NAMALWA (cell line): ENCODE data around the gene PSMB7.

ENCODE experiments used
- DNase-seq: peaks from one replicate; pipeline ENCODE4 v3.0.0-alpha.2; 2015; ENCODE audit warnings: low spot score

Gene PSMB7

DNA sequence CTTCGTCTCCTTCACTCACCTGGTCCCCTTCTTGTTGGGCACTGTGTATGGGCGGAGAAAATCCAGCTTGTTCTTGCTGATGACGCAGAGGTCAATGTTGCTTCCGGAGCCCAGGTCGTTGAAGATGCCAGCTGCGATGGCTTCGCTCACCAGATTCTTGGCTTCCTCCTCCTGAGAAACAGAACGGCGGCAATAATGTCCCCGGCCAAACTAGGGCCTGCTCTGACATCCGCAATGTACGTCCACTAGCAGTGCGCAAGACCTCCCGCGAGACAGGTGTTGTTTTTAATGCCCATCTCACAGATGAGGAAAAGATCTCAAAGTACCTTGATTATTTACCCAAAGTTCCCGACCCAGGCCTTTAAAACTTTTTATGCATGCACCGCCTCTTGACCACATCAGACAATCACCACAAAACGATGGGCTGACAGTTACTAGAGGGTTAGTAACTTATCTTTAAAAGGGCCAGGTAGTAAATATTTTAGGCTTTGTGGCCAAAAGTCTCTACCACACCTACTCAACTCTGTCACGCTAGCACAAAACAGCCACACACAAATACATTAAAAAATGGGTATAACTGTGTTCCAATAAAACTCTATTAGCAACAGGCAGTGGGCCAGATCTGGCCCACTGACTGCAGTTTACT is 58.4 kb downstream of the PSMB7 start:
- no peak for DNase-seq

DNA sequence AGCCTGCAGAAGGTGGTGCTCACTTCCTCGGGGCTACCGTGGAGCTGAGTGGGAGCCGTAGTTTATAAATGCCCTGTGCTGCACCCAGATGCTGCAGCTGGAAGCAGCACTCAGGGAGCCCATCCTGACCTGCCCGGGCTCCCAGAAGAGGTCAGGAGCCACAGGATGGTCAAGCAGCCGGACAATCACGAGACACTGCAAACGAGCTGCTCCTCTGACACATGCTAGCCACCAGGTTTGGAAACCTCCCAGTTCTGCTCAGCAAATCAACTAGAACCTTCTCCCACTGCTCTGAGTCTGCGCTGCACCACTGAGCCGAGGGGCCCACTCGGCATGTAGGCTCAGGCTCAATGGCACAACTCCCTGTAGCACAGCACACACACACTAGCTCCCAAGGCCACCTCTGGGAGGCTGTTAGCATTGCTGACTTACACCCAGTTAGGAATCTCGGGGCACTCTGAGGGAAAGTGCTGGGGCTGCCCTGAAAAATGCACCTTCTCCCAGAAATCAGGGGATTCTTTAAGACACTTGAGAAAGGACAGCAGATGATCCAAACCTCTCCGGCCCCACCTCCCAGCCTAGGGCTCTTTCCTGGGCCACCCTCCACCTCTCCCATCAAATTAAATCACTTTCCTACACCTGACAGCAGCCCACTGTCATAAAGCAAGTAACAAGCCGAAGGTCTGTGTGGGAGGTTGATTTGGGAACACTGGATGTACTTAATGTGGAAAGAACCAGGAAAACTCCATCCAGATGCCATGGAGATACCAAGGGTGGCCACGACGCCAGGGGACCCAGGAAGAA is 59.1 kb downstream of the PSMB7 start:
- DNase-seq = no peak

DNA sequence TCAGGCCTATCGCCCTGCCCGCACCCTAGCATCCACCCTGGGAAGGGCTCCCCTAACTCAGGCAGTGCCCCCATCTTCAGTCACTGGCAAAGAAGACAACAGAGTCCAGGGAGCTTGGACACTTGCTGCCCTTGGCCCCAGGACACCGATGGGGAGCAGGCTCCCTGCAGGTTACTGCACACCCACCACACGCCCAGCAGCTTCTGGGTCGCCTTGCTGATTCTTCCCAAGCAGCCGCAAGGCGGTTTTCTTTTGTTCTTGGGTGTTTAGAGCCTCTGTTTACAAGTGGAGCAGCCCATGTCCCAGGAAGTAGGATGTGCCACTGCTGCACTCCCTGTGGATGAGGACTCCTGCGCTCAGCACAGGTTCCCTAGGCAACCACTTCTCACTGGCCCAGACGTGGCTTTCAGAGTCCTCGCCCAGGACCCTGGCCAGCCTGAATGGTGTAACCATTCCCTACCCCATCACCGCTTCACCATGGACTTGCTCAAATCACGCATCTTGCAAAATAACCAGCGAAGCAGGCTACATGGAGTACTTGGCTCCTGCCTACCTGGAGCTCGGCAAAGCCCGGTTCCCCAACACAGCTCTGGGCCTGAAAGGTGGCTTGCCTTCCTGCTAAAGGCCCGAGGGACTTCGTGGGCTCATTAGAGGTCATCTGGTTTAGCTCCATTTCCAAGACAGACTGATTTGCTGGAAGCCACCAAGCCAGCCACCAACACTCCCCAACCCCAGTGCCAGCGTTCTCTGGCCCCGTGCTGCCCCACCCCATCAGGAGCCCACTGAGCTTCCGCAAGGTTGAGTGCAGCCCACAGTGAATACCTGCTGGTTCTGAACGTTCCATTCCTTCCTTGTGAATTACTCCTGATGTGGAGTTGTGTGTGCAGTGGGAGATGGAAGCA is 60.0 kb downstream of the PSMB7 start:
- no peak for DNase-seq

DNA sequence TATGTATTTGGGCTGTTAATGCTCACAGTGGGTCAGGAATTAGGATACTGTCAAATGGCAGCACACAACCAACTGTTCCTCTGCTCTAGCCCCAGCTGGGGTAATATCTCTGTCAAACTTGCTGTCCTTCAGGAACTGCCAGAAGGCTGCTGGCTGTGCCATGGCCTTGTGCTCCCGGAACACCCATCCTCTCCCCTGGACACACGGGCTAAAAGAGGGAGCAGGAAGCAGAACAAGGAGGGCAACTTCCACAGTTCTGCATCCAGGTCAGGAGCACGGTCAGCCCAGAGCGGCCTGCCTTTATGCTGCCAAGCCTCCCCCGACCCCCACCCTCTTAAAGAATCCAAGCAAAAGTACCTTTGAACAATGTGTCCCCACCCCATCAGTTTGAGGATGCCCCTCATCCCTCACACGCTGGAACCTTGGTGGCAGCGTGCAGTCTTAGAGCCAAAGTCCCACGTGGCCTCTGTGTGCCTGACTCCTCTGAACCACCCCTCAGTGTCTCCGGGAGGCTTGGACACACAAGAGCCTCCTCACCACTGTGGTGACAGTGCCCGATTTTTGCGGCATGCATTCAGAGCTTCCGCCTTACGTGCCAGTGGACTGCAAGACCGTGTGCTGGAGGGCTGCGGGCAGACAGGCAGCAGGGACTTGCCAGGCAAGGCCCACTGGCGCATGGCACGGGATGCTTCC is 60.8 kb downstream of the PSMB7 start:
- no peak for DNase-seq

DNA sequence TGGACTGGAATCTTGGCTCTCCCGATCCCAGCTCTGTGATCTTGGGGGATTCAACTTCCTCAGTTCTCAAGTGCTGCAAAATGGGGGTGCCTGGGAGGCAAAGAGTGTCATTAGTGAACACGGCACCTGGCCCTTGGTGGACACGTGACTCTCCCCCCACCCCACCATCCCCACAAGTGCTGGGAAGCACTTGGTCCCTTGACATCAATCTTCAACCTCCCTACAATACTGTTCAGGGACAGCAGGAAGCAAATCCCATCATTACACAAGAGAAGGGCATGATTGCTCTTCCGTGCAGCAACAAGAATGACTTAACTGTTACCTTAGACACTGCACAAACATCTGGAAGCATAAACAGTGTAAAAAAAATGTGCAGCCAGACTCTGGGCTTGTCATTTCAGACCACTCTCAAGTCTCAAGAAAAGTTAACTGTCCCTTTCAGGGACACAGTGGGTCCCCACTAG is 61.4 kb downstream of the PSMB7 start:
- no peak for DNase-seq

DNA sequence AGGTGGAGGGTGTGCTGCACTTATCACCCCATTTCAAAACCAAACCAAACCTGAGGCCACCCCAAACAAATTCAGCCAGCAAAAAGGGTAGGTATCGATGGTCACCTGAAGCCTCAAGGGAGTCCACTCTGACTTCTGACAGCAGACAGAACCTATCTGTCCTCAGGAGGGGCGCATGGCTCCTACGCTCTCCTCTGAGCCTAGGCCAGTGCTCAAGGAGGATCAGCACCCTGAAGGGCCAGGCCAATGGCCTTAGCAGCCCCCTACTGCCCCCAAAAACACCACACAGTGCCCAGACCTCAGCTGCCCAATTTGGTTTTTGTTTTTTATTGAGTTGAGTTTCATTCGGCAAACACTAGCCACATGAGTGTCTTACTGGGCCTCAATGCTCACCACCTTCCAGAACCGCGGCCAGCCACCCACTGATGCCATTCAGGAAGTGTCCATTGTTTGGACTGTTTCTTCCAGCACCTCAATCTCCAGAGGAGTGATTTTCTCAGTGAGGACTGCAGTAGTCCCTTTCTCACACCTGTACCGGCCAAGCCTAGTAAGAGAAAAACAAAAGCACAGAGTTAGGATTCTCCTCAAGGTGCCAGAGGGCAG is 62.0 kb downstream of the PSMB7 start:
- no peak for DNase-seq

DNA sequence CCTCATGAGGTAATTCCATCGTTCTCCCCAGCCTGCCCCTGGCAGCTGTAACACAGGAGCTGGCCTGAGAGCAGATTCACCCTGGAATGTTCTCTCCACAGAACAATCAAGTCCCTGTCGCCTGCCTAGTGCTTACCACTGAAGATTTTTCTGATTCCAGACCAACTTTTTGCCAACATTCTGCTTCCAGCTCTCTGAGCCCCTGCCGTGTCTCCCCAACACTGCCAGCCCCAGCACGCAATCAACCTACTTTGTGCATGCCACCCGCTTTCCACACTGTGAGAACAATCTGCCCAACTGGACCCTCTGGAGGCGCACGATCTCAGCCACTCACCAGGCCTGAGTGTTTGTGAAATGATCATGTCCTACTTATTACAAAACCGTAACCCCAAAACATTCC is 62.6 kb downstream of the PSMB7 start:
- DNase-seq = no peak

DNA sequence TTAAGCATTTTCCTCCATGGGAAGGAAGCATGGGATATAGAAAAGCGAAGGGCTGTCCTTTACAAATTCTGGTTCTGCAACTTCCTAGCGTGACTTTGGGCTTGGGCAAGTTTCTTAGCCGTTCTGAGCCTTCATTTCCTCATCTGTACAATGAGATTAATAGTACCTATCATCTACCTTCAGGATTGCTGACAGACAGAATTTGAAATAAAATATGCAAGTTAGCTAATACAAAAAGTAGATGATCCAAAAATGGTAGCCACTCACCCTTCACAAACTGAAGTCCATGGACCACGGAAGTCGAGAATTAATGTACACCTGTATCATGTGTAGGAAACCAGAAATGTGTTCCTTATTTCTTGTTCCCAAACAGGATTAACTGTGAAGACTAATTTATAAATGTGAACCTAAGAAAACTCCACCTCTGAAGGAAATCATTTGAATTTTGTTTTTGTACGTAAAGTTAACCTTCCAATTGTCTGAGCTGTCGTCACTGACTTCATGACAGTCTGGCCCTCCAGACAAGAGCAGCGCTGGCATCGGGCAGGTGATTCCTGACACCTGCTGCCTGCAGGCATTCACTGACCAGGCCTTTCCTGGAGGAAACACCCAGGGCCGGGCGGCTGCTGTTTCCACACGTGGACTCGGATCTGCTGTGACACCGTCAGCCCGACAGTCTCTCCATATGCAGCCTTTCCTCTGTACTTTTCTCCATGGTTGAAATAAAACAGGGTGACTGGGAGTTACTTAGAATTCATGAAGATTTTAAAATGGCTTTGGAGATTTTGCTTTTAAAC is 63.4 kb downstream of the PSMB7 start:
- DNase-seq = no peak

DNA sequence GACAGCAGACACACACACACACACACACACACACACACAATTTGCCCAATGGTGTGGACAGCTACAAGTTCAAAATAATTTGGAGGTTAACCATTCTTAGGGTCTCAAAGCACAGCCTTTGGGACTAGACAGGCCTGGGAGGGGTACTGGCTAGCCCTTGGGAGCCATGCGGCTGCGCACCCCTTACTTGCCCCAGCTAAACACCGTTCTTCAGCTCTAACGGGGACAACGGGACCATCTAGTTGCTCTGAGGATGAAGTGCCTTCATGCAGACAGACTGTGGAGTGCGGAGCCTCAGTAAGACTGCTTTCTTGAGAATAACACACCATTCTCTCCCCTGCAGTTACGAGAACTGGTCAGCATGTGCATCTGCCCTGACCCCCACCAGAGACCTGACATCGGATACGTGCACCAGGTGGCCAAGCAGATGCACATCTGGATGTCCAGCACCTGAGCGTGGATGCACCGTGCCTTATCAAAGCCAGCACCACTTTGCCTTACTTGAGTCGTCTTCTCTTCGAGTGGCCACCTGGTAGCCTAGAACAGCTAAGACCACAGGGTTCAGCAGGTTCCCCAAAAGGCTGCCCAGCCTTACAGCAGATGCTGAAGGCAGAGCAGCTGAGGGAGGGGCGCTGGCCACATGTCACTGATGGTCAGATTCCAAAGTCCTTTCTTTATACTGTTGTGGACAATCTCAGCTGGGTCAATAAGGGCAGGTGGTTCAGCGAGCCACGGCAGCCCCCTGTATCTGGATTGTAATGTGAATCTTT is 64.6 kb downstream of the PSMB7 start:
- DNase-seq = no peak

DNA sequence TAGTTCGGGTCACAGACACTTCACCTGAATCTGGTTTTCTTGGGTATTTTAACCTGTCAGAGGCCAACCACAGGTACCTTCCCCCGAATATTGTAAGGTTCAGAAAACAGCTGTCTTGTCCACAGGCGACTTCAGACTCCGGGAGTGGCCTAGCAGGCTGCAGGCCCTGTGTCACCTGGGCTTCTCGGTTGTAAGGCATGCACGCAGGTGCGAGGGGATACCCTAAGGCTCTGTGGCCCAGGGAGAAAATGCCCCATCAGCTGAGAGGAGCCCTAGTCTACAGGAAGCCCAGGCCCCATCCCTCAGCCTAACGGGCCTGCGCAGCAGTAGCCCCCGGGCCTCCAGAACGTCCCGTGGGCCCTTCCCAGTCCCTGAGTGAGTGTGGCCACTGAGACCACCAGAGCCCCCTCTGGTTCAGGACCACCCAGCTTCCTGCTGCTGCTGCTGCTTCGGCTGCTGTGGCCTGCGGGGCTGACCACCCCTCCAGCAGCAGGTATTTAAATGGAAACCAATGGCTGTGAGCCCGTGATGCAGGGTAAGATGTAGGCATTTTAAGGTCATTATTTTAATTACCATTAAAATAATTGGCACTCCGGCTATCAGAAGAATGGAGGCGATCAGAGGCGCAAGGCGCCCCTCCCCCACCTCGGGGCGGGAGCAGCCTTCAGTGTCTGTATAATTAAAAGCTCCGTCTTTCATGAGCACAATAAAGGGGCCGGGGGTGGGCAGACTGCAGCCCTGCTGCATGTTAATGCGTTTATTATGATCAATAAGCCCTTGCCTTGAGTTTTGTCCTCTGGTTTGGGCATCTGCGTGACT is 65.4 kb downstream of the PSMB7 start:
- no peak for DNase-seq

DNA sequence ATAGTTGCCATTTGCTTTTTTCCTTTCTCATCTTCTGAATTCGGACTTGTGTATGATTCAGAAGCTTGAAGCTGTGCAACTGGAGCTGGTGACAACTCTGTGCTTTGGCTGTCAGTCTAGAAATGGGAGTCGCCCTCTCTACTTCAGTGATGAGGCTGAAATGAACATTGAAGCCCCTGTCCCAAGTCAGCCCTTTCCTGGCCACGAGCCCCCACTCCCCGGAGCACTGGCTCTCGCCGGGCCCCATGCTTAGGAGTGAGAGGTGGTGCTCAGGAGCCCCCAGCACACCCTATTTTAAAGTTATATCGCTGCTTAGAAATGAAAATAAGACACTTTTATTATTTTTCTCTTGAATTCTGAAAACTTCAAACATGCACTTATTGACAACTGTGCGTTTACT is 66.0 kb downstream of the PSMB7 start:
- no peak for DNase-seq

DNA sequence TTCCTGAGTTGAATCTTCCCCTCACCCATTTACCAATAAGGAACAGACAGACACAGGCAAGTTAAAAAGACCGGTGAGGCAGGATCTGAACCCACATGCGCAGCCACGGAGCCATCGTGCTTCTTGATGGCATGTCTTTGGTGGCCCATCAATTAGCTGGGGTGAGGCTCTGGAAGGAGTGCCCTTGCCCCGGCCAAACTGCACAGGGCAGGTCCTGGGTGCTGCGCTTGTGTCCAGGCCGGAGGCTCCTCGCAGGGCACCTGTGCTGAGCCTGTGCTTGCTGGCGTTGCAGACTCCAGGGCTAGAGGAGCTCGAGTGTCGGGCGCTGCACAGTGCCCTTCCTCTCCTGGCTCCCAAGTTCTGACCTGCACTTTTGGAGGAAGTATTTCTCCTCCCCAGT is 66.4 kb downstream of the PSMB7 start:
- no peak for DNase-seq

DNA sequence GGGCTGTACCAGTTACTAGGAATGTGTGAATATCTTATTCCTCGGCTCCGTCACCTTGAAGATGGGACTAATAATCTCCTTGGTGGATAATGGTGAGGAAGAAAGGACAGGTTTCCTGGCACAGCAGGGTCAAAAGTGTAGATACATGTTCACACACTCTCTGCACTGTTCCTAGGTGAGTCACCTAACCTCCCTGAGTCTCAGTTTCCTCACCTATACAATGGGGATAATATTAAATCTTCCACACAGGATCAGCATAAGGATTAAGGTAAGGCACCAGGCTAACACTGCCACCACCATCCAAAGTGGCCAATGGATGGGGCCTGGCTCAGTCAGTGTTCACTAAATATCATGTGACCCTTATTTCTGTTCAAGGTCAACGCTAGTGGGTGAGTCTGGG is 66.9 kb downstream of the PSMB7 start:
- DNase-seq = no peak

DNA sequence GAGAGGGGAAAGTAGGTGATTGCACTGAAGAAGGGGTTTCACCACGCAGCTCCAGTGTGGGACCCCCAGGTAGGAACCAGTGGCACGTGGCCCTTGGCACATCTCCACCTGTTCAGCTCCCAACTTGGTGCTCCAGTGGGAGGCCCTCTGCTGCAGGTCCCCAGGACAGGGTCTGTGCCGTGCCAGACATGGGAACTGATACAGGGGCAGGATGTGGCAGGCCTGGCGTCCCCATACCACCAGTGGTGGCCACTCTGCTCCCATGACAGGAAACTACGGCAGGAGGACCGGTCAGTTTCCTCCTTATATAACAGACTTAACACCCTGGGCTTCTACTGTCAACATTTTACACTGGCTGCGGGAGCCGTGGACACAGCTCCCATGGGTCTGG is 67.3 kb downstream of the PSMB7 start:
- no peak for DNase-seq

DNA sequence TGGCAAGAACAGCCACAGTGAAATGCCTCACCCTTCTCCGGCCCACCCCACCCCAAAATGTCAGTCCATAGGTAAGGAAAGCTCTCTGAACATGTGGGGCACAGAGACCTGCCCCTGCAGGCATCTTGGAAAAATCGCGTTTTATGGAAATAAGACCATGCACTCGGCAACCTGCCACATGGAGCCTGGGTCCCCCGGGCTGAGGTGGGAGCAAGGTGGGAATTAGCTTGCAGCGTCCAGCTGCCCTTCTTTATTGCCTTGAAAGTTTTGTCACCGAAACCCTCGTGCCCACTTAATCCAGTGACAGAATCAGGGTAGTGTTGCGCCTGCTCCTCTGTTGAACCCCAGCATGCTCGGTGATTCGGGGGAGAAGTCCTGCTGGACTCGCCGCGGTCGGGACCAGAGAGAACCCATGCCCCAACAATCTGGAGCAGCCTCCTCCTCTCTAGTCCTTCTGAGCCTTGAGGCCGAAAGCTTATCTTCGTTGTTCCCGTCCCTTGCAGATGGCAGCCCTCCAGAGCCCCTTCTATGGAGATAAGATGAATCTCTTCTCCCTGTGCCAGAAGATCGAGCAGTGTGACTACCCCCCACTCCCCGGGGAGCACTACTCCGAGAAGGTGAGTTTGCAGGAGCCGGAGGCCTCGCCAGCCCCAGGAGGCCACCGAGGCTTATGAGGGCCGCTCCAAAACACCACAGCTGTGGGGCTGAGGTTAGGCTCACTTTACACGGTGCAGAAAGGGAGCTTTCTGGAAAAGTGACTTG is 67.9 kb downstream of the PSMB7 start:
- no peak for DNase-seq

DNA sequence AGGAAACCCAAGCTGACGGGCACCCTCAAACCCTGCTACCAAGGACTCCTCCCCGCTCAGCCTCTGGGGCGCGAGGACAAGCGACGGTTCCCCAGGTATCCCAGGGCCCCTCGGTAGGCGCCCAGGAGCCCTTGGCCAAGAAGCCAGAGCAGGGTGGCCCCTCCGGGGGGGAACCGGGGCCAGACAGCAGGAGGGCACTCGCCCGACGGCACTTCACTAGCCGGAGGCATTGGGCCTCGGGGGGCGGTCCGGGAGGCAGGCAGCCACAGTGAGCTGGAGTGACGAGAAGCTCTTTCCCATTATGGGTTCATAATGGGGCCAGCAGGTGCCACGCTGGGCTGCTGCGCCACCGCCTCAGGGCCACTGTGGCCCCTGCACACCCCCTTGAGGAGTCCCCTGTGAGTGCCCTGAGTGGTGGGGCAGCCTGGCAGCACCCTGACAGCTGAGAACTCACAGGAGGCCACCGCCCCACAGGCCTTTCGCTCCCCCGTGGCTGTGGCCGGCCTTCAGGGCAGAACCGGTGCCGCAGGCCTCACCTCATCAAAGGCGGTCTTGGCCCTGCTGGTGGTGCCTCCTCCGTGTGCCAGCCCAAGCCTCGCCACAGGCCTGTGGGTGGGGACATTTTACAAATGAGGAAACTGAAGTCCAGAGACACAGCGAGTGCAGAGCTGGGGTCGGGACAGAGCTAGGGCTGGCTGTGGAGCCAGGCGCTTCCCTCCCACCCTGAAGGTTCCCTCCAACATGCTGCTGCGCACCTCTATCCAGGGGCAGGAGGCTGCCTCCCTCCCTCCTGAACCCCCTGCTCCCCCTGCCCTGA is 68.7 kb downstream of the PSMB7 start:
- no peak for DNase-seq

DNA sequence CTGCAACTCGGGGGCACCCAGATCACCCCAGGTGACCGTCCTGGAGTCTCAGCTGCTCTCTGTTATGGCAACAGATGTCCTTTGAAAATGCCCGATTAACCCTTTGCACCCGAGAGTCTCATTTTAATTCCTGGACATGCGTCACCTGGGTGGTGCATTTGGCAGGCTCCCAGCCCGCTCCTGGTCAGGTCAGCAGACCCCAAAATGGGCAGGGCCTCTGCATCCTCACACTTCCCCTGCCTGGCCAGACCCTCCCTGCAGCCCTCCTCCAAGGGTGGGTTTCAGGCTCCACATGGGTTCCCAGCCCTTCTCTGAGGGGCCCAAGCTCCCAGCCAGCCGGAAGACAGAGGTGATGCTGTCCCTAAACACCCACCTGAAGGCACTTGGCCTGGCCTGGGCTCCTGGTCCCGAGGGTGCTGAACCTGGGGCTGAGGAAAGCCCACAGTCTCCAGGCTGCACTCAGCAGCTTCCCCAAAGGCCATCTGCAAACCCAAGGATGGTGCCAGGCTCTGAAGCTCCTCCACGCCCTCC is 69.4 kb downstream of the PSMB7 start:
- DNase-seq = no peak
